Spleen (tissue), 7 donors: ENCODE data around the gene CD9.

ENCODE experiments used
- POLR2A ChIP-seq, 3 donors: fragments of 450-650 bp; IDR thresholded peaks; one replicate each; pipeline ENCODE4 v1.5.1; 2017; ENCODE audit warnings: antibody characterized with exemption in 3 of 3, mild to moderate bottlenecking in 1 of 3
- POLR2AphosphoS5 ChIP-seq, 3 donors: sonication (generic); formaldehyde crosslinking; IDR thresholded peaks; one replicate each; pipeline ENCODE4 v1.5.1; 2017; ENCODE audit warnings: antibody characterized with exemption in 3 of 3
- TF ChIP-seq, protein P1 (sequence below), 11 experiments: fragments of 200-600 bp in 7 of 11; fragments of 450-650 bp in 4 of 11; sonication (generic) in 4 of 11; IDR thresholded peaks in 8 of 11; conservative IDR thresholded peaks in 3 of 11; 1 replicate in 7 of 11; 2 replicates in 4 of 11; pipeline versions ENCODE4 v1.4.0 to v1.8.0; 2016 to 2021; ENCODE audit warnings: antibody characterized with exemption in 11 of 11, inconsistent platforms in 4 of 11, mild to moderate bottlenecking in 1 of 11
- donor health status: DM: no; HTN: no; CAD: no; lungs with moderate emphysema.
- donor health status: DM: no; HTN: no; CAD: no.
- donor health status: DM: no; HTN: no; CAD: no.

DNA sequence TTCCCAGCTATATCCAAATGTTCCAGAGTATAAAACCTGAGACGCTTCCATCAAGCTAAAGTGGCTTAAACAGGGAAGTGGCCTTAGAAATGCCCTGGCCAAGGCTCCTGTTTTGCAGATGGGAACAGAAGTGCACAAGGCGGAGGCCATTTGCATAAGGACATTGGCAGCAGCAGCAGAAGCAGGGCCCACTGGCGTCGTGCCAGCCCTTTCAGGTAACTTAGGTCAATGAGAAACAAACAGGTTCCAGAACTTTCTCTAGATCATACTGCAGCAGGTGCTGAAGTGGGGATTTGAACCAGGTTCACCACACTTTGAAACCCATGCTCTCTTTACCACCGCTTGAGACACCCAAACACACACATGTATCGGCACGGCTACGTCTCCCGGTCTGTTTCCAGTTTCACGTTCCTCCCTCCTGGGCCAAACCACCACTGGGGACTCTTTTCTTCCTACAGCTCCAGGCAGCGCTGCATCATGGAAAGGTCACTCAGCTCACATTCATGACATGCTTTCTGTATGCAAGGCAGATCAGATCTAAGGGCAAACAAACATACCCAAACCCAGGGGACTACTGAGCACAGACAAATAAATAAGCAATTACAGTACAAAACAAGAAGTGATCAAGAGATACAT, 64.3 kb downstream of the CD9 start:
- TF ChIP-seq, protein P1, sequence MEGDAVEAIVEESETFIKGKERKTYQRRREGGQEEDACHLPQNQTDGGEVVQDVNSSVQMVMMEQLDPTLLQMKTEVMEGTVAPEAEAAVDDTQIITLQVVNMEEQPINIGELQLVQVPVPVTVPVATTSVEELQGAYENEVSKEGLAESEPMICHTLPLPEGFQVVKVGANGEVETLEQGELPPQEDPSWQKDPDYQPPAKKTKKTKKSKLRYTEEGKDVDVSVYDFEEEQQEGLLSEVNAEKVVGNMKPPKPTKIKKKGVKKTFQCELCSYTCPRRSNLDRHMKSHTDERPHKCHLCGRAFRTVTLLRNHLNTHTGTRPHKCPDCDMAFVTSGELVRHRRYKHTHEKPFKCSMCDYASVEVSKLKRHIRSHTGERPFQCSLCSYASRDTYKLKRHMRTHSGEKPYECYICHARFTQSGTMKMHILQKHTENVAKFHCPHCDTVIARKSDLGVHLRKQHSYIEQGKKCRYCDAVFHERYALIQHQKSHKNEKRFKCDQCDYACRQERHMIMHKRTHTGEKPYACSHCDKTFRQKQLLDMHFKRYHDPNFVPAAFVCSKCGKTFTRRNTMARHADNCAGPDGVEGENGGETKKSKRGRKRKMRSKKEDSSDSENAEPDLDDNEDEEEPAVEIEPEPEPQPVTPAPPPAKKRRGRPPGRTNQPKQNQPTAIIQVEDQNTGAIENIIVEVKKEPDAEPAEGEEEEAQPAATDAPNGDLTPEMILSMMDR (IDR thresholded peaks at IDR 0.05 in 8 of 11, conservative IDR thresholded peaks at IDR 0.05 in 3 of 11): no peak
- no peak for TF ChIP-seq POLR2A (IDR thresholded peaks at IDR 0.05)
- no peak for TF ChIP-seq POLR2AphosphoS5 (IDR thresholded peaks at IDR 0.05)
